Skin of body (tissue), 2 donors: ENCODE results near the gene COBL. TPM values are rescaled to one million over a fixed set of nuclear protein-coding genes. Genes with fewer than 3 reads are reported as not detected.

Source experiments
- DNase-seq: peaks from one replicate; lab custom pipeline; 2025; lab: John Stamatoyannopoulos, UW
- total RNA-seq: library from RNA; depleted of rRNA; stranded (reverse); fragments of >200 nt; gene quantifications from one replicate; pipeline ENCODE4 v1.2.3, GENCODE V29; 2014

COBL gene
- total RNA-seq, 1 donor from 2014 or later = 11.9 TPM

- DNase-seq = no peak
Measured at GRCh38 chr7:51234609-51235308, 81.8 kb downstream of the COBL start.

DNA sequence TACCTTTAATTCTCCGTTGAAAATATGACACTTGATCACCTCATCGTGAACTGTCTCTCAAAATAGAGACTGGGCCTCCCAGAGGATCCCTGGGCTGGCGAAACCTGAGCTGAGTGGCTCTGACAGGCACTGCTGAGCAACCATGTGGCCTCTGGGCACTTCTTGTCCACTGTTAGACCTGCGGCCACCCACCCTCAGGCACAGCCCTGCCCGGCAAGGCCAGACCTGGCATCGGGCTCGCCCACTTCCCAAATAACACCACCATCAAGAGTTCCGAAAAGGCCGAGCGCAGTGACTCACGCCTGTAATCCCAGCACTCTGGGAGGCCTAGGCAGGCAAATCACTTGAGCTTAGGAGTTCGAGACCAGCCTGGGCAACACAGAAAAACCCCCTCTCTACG lies 82.5 kb downstream of the COBL start:
- DNase-seq = no peak

DNA sequence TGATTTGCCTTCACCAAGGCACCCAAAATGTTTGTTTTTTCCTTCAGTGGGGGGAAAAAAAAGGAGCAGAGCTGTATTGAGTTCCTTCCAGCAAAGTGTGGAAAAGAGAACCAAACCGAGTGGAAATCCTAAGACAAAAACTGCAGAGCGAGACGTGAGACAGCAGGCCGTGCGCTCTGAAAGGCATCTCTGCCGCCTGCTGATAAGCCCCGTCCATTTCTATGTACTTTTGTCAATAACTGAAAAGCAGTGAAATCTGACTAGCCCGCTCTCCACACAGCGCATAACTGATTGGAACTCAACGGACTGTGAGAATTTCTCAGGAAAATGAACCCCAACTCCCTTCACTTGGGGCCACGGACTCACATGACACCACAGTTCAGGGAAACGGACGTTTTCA lies 83.2 kb downstream of the COBL start:
- DNase-seq = no peak

DNA sequence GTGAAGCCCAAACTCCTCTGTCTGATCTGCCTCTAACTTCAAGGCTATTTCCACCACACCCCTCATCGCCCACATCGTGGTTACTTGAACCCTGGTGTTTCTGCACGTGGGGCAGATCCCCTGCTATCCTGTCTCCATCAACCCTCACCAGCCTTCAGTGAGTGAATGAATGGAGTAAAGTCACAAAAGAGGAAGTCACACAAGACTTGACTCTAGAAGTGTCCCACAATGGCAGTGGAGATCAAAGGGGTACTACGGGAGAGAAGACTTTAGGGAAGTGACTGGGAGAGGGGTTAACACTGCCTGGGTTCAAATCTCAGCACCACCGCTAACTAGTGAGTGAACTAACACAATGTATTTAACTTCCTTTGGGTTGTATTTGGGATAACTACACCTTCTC lies 85.9 kb downstream of the COBL start:
- DNase-seq = no peak

DNA sequence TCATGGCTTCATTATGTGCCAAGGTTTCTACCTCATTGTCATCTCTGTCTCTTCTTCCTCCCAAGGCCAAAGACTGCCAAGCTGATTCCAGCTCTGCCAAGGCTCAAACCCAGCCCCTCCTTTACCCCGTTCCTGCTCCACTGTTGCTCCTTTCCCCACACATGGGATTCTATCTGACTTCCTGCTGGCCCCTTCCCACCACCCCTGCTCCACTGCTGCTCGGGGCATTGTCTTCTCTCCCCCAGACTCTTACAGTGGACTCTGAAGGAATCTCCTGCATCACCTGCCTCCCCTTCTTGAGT lies 86.3 kb downstream of the COBL start:
- DNase-seq = no peak

DNA sequence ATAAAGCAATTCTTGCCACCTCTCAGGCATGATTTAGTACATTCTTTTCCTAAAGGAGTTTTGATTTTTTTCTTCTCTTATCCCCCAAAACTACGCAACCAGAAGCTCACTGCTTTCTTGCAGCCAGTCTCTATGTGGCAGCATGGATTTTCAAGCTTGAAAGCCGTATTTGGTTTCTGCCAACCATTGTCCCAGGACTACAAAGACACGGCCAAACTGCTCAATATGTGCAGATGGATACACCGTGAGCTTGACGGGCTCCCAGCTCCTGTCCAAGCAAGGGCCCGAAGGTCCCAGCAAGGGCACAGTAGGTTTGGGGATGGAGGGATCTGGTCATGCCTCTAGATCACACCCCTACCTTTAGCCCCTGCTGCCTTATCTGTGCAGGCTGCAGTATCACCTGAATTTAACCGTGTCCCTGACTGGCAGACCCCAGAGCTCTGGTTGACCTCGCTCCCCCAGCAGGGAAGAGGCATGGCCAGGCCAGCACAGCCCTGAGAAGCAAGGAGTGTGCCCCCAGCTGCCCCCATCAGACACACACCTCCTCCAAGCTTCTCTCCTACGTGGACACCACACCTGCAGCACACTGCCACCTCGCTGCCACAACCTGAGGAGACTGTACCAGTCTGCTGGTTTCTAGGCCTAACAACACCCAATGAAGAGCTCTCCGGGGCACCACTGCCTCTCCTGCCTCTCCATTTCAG lies 86.8 kb downstream of the COBL start:
- no peak for DNase-seq

- no peak for DNase-seq
Measured at GRCh38 chr7:51229106-51229537, 87.5 kb downstream of the COBL start.

DNA sequence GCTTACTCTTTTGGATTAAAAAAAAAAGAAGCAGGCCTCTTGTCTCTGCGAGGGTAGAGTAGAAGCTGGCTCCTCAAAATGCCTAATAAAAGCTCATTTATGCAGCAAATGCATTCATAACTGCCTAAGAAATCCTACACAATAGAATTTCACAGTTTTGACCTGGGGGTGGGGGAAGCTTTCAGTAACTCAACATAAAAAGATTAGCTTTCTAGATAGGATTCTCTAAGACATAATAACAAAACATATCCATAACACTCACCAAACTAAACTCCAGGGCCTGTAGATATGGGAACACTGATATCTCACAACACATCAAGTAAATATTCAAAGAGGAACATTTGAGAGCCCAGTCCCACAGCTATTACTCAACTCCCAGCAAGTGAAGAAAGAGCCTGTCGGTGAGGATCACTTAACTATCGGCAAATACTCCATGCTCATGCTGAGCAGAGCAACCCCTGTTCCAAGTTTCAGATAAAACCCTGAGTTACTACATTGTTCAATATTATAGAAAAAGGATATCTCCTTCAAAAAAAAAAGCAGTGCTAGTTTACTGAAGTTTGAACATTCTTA lies 88.1 kb downstream of the COBL start:
- no peak for DNase-seq

GRCh38 chr7:51227861-51228260 lies 88.7 kb downstream of the COBL start:
- DNase-seq = no peak

GRCh38 chr7:51226916-51227535 lies 89.6 kb downstream of the COBL start:
- DNase-seq = no peak

- no peak for DNase-seq
Measured at GRCh38 chr7:51226063-51226755, 90.4 kb downstream of the COBL start.

DNA sequence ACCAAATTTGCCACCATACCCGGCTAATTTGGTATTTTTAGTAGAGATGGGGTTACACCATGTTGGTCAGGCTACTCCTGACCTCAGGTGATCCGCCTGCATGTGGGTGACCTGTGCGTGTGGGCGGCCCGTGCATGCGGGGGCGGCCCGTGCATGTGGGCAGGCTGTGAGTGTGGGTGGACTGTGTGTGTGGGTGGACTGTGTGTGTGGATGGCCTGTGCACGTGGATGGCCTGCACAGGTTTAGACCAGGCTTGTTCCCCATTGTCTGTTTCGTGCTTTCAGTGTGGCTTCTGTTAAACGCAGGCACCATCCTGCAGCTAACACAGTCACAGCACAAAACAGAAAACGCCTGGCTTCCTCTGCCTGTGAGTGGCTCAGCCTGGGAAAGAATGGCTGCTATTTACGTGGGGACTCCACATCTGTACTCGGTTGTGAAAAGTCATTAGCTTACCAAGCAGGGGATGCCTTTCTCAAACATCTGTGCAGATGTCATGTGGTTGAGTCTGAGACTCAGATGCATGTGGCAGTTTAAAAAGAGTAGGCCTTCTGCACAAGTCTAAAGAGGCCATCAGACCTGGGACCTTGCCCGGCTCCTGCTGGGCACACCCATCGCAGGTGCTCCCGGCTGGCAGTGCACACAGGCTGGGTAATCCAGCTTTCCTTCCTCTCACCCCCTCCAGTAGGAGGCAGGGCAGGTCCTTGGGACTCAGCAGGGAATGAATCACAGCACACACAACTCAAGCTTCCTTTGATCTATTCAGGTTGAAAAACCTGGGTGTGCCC lies 91.6 kb downstream of the COBL start:
- DNase-seq = no peak

DNA sequence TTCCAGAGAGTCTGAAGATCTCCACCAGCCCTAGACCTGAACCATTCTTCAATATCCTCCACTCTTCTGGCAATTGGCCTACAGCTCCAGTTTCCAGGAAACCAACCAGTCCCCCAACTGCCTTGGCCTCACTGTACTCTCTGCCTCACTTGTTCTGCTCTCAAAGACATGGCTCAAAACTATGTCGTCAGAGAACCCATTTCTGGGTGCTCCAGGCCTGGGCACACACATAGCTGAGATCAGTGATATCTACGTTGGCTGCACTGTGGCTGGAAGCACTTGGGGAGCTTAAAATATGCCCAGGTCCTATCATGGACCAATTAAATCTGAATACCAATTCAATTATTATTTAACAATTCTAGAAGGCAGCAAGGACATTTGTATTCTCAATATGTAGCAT lies 93.1 kb downstream of the COBL start:
- no peak for DNase-seq

DNA sequence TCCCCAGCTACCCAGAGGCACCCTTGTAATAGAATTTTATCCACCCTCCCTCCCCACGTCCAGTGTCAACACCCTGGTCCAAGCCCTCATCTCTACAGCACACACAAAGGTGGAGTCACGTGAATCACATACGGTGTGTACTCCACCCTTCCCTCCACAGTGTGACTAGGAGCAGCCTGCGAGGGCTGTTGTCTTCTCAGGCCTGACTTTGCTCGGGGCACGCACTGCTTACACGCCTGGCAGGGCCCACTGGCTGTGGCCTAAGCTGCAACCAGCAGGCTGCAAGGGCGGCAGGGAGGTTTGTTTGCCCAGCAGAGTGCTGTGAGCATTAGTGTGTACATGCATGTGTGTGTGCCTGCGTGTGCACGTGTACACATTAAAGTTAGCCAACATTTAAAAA lies 93.7 kb downstream of the COBL start:
- DNase-seq = no peak

- DNase-seq = no peak
Measured at GRCh38 chr7:51220226-51220625, 96.4 kb downstream of the COBL start.

GRCh38 chr7:51219261-51219988 lies 97.2 kb downstream of the COBL start:
- DNase-seq = no peak

DNA sequence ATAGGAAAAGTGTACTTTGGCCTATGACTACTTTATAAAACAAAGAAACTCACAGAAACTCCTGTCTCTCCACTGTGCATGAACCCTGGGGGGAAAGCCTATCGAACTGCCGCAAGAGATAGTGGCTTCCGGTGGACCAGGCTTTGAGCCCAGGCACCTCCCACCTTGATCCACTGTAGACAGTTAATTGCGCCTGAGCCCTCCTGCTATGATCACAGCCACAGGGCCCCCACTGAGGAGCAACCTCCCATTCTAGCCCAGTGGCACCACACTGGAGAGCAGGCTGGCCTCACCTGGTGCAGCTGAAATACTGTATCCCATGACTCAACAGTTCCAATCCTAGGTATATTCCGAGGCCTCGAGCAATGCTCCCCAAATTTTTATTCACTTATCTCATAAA lies 98.8 kb downstream of the COBL start:
- no peak for DNase-seq

DNA sequence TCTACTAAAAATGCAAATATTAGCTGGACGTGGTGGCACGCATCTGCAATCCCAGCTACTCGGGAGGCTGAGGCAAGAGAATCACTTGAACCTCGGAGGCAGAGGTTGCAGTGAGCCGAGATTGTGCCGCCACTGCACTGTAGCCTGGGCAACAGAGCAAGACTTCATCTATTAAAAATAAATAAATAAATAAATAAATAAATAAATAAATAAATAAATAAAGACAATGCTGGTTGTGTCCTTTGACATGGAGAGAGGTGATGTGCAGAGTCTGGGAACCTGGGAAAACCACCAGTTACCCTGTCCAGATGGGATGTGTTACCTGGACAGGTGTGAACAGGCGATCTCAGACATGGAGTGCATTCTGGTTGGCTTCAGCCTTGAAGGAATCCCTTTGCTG lies 102.5 kb downstream of the COBL start:
- no peak for DNase-seq

- no peak for DNase-seq
Measured at GRCh38 chr7:51213618-51214017, 103.0 kb downstream of the COBL start.

- no peak for DNase-seq
Measured at GRCh38 chr7:51210766-51211165, 105.8 kb downstream of the COBL start.

- no peak for DNase-seq
Measured at GRCh38 chr7:51209426-51209825, 107.2 kb downstream of the COBL start.
